GM12874 (cell line): ENCODE data around the gene DOCK3.

Source experiments
- CTCF ChIP-seq: IDR thresholded peaks from 2 replicates; pipeline ENCODE4 v1.5.1; 2011; ENCODE audit warnings: low read depth, mild to moderate bottlenecking, control low read depth, low read length, moderate library complexity; ENCODE audit not compliant: insufficient read depth

DOCK3 gene

GRCh38 chr3:50853936-50854335 is 179.2 kb downstream of the DOCK3 start:
- no peak for TF ChIP-seq CTCF

GRCh38 chr3:50862221-50862620 is 187.5 kb downstream of the DOCK3 start:
- TF ChIP-seq CTCF = no peak

GRCh38 chr3:50873376-50874157 is 198.8 kb downstream of the DOCK3 start:
- TF ChIP-seq CTCF = no peak

- TF ChIP-seq CTCF = no peak
These were observed 202.2 kb downstream of the DOCK3 start for GRCh38 chr3:50876947-50877346.

- TF ChIP-seq CTCF = no peak
These were observed 209.0 kb downstream of the DOCK3 start for GRCh38 chr3:50883755-50884154.

GRCh38 chr3:50885070-50885850 is 210.5 kb downstream of the DOCK3 start:
- TF ChIP-seq CTCF = no peak

GRCh38 chr3:50890688-50891344 is 216.1 kb downstream of the DOCK3 start:
- TF ChIP-seq CTCF = no peak
